Skeletal muscle cell (primary cell): ENCODE measurements around the gene CDC25B.
"Not testable (repeated sequence)": the region's sequence is repeated elsewhere in the genome, so short reads cannot be mapped to it uniquely, and the experiment has no call there.

ENCODE experiments used
- DNase-seq: peaks from one replicate; pipeline ENCODE4 v3.0.0-alpha.2; 2010; ENCODE audit warnings: low read depth
- H3K4me3 ChIP-seq: 2 replicates; pipeline ENCODE4 v1.5.1; 2011; ENCODE audit warnings: low read depth, mild to moderate bottlenecking, control low read depth, low read length, moderate library complexity

CDC25B gene

DNA sequence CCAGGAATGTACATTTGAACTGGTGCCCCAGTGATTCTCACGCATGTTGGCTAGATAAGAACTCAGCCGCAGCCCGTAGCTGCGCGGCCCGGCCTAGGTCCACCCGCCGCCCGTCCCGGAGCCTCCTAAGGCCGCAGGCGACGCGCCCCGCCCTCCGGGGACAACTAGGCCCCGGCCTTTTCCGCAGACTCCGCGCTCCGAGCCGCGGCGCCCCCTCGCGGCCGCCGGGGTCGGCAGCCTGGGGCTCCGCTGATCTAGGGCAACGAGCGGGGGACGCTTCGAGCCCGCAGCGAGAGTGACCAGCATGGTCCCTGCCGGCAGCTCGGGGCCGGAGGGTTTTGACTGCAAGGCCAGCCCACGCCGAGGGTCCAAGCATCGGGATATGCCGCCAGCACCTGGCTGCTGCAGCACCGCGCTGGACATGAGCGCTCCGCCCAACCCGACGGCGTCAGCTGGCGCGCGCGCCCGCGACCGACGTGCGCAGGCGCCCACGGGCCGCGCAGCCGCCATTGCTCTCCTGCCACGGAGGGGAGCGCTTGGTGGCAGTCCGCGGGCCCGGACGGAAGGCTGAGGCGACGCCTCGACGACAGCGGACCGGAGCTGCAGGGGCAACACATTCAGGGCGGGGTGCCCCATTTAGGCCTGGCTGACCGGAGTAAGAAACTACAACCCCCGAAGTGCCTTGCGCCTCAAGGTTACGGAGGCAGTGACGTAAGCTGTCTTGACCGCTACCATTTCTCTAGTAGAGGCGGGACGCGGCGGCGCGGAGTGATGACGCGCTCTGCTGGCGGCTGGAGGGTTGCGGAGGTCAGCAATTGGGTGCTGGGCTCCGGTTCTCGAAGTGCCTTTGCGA lies 24.2 kb downstream of the CDC25B start, which contains the start of gene AP5S1:
AP5S1 (plus strand) TSS at position 500 of the 853 bp plus-strand sequence. CDS start 1,571 bp downstream, outside the sequence.
- peak; percentile 85 for DNase-seq
- H3K4me3 ChIP-seq = peak within 1 kb of the TSS; percentile 78

DNA sequence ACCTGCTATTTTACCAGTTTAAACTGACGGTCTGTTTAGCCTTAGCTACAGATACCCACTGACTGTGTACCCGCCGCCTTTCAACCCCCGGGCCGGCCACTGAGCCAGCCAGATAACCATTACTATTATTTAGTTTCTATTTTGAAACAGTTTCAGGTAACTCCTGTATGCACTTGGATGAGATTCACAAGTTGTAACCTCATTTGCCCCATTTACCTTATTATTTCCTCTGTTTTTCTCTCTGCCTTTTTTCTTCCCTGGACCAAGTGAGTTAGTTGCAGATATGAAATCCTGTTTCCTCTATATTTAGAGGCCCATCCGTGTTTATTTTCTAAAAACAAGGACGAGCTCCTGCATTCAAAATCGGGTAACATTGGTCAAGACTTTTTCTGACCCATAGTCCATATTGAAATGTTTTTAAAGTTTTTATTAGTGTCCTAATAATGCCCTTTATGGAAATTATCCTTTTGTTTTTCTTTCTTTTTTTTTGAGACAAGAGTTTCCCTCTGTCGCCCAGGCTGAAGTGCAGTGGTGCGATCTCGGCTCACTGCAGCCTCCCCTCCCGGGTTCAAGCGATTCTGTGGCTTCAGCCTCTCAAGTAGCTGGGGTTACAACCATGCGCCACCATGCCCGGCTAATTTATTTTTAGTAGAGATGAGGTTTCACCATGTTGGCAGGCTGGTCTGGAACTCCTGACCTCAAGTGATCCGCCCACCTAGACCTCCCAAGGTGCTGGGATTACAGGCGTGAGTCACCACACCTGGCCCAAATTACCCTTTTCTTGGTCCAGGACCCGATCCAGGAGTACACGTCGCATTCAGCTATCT lies 25.0 kb downstream of the CDC25B start:
- peak overlapping the region; percentile 78 for H3K4me3 ChIP-seq
- no peak for DNase-seq

DNA sequence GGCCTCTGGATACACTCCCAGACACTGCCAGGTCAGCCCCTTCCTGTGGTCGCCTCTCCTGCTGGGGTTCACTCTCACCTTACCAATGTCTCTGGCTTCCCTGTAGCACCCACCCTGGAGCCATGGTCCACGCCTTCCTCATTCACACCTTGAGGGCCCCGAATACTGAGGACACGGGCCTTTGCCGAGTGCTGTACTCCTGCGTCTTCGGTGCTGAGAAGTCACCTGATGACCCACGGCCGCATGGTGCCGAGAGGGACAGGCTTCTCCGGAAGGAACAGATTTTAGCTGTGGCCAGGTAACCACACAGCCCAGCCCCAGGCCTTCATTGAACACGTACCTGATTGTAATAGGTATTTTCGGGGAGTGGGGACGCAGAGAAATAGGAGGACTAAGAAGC lies 25.9 kb downstream of the CDC25B start:
- no peak for DNase-seq
- H3K4me3 ChIP-seq = no peak overlapping the region

DNA sequence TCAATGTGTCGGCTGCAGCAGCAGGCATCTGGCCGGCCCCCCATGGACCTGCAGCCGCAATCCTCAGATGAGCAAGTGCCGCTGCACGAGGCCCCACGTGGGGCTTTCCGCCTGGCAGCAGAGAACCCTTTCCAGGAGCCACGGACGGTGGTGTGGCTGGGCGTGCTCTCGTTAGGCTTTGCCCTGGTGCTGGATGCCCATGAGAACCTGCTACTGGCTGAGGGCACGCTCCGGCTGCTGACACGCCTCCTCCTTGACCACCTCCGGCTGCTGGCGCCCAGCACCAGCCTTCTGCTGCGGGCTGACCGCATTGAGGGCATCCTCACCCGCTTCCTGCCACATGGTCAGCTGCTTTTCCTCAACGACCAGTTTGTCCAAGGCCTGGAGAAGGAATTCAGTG lies 27.8 kb downstream of the CDC25B start:
- DNase-seq = no peak

DNA sequence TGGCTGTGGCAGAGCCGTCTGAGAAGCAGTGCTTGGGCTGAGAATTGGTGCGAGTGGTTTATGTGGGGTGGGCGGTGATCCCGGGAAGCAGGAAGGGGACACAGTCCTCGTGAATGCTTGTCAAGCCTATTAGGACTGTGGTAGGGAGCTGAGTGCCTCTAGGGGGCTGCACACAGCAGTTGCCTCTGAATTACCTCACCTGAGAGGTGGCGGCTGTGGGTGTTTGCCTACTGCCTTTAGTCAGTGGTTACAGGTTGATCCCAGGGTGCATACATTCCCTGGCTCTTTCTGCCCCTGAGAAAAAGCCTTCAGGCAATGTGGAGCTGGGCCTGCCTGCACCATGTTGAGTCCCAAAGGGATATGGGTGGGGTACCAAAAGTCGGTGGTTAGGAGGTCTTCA lies 29.4 kb downstream of the CDC25B start:
- no peak overlapping the region for H3K4me3 ChIP-seq
- no peak for DNase-seq

More for the DNA sequence above, 27.8 kb downstream of the CDC25B start:
- no peak overlapping the region for H3K4me3 ChIP-seq

DNA sequence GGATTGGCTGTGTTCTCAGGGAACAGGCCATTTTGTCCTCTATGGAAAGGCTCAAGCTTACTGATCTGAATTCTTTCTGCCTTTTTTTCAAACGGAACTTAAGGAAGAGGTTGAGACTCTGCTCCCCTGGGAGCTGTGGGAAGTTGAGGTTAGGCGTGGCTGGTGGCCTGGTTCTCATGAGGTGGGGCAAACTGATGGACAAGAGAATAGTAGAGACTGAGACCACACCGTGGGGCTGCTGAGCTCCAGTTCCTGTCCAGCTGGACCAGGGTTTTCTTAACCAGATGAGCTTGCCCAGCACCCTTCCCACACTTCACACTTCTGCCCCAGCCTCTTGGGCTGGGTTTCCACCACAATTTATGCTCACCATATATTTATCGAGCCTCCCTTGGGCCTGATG lies 30.3 kb downstream of the CDC25B start:
- no peak for DNase-seq
- H3K4me3 ChIP-seq = no peak overlapping the region

DNA sequence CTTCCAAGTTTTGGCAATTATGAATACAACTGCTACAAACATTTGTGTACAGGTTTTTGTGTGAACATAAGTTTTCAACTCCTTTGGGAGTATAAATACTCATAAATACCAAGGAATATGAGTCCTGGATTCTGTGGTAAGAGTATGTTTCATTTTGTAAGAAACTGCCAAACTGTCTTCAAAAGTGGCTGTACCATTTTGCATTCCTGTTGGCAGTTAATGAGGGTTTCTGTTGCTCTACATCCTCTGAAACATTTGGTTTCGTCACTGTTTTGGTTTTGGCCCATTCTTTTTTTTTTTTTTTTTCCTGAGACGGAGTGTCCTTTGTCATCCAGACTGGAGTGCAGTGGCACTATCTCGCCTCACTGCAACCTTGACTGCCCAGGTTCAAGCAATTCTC lies 32.7 kb downstream of the CDC25B start:
- H3K4me3 ChIP-seq = no peak overlapping the region
- no peak for DNase-seq

DNA sequence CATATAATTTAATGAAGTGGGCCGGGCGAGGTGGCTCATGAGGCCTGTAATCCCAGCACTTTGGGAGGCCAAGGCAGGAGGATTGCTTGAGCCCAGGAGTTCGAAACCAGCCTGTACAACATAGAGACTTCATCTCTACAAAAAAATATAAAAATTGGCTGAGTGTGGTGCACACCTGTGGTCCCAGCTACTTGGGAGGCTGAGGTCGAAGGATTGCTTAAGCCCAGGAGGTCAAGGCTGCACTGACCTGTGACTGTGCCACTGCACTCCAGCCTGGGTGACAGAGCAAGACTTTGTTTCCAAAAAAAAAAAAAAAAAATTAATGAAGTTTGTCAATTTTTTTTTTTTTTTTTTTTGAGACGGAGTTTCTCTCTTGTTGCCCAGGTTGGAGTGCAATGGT lies 33.8 kb downstream of the CDC25B start:
- H3K4me3 ChIP-seq, DNase-seq: not testable (repeated sequence)

DNA sequence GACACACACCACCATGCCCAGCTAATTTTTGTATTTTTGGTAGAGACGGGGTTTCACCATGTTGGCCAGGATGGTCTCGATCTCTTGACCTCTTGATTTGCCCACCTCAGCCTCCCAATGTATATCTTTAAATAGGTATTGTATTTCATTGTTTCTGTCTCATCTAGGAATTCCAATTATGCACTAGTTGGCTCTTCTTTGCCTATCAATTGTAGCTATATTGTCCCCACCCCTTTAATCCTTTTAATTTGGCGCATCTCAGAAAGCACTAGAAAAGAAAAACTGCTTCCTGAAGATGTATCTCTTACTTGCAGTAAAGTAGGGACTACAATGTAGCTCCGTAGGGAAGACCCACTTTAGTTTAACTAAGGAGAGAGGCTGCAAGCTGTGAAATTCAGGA lies 40.0 kb downstream of the CDC25B start:
- DNase-seq = no peak
- no peak overlapping the region for H3K4me3 ChIP-seq

DNA sequence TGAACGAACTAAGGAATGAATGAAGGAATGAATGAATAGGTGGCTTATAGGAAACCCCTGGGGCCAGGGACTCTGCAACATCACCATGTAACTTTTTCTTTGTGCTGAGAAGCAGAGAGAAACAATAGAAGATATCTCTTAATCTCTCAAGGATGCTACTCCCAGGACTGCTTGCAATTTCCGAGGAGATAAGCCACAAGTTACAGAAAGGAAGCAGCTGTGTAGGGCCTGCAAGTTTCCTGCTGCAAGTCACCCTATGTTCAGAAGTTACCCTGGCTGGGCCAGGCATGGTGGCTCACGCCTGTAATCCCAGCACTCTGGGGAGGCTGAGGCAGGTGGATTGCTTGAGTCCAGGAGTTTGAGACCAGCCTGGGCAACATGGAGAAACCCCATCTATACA lies 43.2 kb downstream of the CDC25B start:
- no peak overlapping the region for H3K4me3 ChIP-seq

DNA sequence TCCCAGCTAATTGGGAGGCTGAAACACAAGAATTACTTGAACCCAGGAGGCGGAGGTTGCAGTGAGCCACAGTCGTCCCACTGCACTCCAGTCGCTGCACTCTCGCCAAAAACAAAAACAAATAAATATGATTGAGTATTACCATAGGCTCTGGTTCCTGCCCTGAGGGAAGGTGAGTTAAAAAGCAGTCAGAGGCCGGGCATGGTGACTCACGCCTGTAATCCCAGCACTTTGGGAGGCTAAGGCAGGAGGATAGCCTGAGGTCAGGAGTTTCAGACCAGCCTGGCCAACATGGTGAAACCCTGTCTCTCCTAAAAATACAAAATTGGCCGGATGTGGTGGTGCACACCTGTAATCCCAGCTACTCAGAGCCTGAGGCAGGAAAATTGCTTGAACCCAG lies 44.1 kb downstream of the CDC25B start:
- H3K4me3 ChIP-seq, DNase-seq: not testable (repeated sequence)

More for the DNA sequence above, 43.2 kb downstream of the CDC25B start:
- DNase-seq = no peak

DNA sequence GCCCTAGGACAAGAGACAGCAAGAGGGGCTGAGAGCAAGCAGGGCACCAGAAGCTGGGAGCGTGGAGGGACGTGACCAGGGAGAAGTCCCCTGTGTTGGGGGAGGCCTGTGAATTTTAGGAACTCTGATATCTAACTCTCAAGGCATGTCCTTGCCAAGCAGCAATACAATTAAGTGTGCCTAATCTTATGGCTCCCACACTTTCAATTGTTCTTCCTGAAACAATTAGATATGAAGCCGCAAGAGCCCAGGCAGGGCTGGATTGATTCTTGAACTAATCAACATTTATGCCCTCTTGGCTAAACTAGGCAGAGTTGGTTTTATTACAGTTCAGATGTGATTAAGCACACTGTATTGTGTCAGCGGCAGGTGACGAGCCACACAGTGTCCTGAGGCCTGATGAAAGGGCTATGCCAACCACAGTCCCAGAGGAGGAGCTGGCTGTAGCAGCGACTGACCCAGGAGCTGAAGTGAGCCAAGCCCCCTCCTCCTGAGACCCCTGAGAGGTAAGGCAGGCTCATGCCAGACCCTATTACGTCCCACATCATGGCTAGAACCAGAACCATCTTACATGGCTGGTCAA lies 46.3 kb downstream of the CDC25B start:
- DNase-seq = no peak
- H3K4me3 ChIP-seq = no peak overlapping the region

DNA sequence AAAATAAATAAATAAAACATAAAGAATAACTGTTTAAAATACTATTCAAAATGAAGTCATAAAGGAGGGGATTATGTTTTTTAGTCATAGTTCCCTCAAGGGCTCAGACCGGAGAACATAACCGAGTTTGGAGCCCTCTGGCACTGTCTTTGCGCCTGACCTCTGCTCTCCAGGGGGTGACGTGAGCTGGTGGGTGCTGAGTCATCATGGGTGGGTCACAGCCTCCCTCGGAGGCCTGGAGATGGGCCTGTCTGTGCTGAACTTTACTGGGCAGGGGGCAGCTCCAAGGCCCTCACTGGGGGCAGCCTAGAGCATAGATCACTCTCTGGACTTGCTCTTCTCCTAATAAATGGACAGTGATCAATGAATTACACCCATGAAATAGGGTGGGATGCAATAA lies 47.4 kb downstream of the CDC25B start:
- DNase-seq = peak; percentile 60
- H3K4me3 ChIP-seq = no peak overlapping the region

DNA sequence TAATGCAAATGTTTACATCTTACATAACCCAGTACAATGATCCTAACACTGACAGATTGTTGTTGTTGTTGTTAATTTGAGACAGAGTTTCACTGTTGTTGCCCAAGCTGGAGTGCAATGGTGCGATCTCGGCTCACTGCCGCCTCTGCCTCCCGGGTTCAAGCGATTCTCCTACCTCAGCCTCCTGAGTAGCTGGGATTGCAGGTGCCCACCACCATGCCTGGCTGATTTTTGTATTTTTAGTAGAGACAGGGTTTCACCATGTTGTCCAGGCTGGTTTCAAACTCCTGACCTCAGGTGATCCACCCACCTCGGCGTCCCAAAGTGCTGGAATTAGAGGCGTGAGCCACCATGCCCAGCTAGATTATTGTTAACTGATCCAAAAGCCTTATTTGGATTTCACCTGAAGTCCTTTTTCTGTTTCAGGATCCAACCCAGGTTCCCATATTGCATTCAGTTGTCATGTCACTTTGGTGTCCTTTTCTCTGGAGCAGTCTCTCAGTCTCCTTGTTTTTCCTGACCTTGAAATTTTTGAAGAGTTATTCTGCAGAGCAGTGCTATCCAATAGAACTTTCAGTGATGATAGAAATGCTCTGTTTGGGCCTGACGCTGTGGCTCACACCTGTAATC lies 48.0 kb downstream of the CDC25B start:
- H3K4me3 ChIP-seq, DNase-seq: not testable (repeated sequence)

DNA sequence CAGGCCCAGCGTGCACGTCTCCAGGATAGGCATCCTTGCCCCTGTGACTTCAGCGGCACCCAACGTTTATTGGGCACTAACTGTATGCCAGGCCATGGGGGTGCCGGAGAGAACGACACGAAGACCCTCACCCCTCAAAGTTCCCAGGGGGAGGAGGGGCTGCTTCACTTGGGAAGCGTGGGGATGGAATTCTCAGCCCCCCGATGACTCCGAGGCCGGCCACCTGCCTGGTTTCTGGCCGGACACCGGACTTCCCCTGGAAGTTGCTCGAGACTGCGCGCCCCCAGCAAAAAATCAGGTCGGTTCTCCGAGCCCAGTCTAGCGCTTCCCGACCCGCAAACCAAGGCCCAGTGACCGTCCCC lies 50.2 kb downstream of the CDC25B start:
- H3K4me3 ChIP-seq = peak overlapping the region; percentile 87
- DNase-seq = no peak

DNA sequence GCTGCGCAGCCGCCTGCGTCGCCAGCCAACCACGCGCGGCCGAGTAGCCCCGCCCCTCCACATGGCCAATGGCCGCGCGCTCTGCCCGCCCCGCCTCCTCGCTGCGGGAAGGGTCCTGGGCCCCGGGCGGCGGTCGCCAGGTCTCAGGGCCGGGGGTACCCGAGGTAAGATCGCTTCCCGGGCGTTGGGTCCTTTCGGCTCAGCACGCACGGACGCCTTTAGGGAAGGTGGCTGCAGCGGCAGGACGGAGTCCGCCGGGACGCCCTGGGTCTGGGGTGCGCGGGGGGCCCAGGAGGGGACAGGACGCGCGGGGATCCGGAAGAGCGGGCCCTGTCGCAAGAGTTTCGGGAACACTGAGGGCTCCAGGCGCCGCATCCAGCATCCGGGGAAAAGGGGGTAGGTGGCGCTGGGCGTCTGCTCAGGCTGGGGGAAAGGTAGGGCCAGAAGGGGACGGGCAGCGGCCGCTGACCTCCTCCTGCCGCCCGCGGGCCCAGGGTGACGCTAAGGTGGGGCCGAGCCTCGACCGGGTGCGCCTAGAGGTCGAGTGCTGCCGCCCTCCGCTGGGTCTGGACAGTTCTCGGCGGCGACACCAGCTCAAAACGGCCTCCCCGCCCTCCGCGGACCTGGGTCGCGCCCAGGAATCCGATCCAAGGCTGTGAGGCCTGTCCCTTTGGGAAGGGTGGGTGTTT lies 50.8 kb downstream of the CDC25B start, which contains the start of gene MAVS:
MAVS (plus strand) TSS at position 95 of the 689 bp plus-strand sequence. CDS start 7,791 bp downstream, outside the sequence.
- peak; percentile 36 for DNase-seq

DNA sequence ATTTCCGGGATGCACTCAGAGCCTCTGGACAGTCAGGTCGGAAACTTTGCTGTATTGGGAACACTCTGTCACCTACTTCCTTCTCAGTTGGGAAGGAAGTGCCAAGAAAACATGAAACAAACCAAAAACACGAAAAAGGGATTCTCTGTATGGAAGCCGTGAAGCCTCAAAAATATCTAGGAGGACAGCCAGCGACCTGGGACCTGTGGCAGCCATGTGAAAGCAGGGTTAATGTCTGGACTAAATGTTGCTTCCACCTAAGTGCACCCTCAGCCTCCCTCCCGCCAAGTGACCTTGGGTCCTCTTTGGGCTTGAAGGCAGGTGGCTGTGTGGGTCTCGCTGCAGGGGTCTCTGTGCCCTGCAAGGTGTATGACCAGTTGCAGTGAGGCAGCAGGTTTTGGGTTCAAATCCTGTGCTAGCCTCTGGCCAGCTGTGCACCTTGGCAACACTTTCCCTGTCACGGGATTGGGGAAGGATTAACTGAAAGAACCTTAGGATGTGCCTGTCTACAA lies 51.4 kb downstream of the CDC25B start:
- no peak for DNase-seq
- H3K4me3 ChIP-seq = peak overlapping the region; percentile 87

More for the DNA sequence above, 50.8 kb downstream of the CDC25B start, which contains the start of gene MAVS:
- H3K4me3 ChIP-seq = peak within 1 kb of the TSS; percentile 87

DNA sequence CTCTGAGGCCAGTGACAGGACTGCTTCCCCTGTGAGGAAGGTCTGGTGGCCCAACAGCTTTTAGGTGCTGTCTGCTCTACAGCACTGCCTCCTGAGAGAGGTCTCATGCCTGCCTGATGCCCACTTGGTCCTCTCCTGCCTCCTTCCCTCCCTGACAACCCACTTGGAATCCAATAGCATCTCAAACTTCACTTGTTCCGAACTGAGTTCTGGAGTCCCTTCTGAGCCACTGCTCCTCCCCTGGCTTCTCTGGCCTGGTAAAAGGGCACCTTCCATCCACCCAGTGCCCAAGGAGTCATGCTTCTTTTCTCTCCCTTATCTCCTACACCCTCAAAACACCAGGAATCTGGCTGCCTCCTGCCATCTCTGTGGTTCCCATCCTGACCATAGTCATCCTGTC lies 52.5 kb downstream of the CDC25B start:
- no peak for DNase-seq
- H3K4me3 ChIP-seq = no peak overlapping the region

DNA sequence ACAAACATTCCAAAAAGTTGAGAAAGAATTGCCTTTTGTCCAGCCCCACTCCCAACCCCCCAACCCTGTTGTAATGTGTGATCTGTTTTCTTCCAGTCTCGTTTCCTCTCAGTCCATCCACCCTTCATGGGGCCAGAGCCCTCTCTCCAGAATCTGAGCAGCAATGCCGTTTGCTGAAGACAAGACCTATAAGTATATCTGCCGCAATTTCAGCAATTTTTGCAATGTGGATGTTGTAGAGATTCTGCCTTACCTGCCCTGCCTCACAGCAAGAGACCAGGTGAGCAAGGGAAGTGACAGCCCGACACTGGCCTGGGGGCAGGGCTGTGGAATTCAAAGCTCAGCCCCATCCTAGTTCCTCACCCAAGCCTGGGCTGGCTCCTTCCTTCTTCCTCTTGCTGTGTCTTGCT lies 58.4 kb downstream of the CDC25B start:
- DNase-seq = no peak
- no peak overlapping the region for H3K4me3 ChIP-seq
